DMS79 (cell line): Measurements from ENCODE around the gene SEC31A.

Source experiments
- DNase-seq: peaks from one replicate; lab custom pipeline; 2025; lab: John Stamatoyannopoulos, UW

SEC31A gene

DNA sequence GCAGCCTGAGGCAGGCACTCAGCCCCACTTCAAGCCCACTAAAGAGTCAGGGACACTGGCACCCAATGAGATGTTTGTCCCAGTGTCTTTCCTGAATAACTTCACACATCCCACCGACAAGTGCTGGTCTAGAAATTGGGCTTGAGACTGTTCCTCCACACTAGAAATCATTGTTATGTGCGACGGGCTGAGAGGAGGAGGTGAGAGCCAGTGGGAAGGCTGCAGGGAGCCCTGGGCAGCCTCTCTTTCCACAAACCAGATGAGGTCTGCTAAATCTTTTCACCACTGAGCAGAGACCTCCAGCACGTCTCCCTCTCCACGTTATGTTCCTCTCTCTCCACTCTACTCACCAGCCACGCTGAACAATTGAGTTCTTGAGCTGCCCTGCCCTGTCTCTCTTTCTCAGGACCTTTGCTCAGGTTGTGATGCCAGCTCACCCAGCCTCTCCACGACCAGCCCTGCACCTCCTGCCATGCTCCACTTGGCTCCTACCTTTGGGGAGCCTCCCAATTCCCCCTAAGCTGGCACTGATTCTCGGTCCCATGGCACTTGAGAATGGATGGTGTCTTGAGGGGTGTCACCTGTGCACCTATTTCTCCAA lies 100.8 kb downstream of the SEC31A start:
- DNase-seq, result no peak

DNA sequence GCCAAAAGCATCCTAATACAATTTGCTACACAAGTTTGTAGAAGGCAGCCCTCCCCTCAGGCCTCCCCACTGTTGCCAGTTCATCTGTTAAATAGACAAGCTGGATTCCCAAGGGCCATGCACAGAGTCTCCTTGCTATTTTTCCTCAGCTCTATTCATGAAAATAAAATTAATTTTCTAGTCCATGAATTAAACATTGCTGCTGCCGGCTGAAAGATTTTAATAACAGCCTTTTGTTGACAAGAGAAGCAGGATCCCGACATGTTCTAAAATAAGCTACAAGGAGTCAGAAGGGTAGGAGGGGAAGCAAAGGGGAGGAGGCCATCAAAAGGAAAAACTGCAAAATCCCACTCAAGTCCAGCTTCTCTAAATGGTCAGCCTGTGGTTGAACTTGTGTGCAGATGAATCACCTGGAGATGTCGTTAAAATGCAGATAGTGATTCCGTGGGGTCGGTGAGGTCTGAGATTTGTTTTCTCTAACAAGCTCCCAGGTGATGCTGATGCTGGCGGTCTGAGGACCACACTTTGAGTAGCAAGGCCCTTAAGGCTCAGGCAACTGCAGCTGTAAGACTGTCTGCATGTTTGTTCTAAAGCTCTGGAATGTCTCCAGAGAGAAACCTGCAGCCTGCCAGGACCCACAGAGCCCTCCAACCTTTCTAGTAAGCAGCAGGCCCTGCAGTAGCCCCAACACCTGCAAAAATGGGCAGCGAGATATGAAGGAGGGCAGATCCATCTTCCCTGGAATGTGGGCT lies 101.8 kb downstream of the SEC31A start:
- DNase-seq, result no peak

DNA sequence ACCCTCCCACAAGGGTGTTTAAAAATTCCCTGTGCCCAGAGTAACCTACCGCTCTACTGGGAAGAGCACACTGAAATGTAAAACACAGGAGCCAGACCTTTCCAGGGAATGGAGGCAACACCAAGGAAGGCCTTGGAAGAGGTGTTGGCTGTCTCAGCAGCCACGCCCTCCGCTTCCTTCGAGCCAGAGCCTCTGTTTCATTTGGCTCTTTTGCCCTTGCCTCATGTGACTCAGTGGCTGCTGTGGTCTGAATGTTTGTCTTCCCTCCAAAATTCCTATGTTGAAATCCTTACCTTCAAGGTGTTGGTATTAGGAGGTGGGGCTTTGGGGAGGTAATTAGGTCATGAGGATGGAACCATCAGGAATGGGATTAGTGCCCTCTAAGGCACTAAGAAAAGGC lies 103.6 kb downstream of the SEC31A start:
- no peak for DNase-seq

DNA sequence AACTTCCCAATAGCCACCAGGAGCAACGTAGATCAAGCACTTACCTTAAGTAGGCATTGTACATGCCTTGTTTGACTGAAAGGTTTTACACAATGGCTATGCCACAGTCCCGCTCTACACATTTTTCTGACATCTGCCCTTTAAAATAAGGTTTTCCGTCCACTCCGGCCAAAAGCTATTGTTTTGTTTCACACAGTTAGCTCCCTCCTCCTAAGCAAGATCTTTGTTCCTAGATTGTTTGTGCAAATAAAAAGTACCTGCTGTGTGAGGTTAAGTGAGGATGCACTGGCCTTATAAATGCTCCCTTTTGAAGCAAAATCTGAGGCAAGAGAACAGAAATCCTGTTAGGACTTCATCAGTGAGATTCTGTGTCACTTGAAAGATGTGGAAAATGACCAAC lies 104.1 kb downstream of the SEC31A start:
- DNase-seq, result no peak

DNA sequence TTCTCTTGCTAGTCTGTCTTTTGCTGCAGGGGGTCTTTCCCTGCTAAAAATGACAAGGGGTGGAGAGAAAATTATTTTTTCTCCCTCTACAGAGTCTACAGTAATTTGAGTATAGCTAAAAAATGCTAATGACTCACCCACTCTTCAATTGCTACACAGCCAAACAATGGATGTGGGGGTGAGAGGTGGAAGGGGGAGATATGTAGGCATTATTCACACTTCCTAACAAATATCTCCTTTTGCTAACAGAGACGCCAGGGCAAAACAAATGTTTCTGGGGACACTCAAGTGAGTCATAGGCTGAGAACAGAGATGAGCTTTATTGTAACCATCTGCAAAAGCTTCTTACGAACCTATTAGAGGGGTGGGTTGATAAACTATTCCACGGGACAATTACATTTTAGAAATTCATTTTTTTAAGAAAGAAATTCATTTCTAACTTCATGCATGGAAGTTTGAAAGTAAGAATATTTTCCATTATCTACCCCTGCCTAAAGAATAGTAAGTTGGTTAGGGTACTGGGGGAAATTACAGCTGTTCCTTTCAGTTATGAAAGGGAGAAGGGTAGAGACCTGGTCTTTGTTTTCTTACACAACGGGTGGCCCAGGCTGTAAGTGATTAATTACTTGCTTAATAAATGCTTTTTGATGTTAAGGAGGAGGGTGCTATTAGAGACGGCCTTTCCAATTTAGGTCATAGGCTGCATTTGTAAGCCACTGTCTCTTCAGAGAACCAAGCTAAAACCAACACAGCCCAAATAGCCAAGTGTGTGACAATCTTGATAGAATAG lies 105.1 kb downstream of the SEC31A start:
- DNase-seq, result no peak

DNA sequence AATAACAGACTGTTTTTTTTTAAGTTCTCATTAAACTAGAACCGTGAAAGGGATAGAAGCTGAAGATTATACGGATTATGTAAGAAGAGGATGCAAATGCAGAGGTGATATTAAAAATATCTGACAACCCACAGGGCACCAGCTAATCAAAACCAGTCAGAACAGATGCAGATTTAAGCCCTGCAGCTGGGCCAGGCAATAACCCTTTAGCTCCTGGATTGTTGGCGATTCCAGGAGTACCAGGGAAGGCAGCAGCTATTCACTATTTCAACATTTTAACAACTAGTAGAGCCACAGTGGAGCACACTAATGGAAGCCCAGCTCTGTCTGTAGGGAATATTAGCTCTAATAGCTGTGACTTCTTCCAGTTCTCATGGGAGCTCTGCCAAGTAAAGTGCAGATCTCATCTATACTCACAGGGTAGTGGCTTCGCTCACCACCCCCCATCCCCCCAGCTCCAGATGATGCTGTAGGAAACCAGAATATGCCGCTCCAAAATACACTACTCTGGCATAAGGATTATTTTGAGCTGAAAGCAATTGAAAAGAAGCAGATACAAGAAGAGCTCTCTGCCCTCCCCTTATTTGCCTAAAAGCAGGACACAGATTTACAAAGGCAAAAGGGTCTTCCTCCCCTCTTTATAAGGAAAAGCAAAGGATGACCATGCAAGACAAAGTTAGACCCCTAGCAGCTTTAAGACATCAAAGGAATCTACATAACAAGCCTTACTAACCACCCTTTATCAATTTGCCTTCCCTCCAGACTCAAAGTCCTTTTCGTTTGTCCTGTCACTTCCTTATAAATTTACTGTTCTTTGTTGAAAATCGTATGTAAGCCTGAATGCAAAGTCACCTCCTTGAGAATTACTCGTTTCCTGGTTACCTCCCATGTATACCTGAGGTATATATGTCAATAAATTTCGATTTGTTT lies 106.0 kb downstream of the SEC31A start:
- no peak for DNase-seq

DNA sequence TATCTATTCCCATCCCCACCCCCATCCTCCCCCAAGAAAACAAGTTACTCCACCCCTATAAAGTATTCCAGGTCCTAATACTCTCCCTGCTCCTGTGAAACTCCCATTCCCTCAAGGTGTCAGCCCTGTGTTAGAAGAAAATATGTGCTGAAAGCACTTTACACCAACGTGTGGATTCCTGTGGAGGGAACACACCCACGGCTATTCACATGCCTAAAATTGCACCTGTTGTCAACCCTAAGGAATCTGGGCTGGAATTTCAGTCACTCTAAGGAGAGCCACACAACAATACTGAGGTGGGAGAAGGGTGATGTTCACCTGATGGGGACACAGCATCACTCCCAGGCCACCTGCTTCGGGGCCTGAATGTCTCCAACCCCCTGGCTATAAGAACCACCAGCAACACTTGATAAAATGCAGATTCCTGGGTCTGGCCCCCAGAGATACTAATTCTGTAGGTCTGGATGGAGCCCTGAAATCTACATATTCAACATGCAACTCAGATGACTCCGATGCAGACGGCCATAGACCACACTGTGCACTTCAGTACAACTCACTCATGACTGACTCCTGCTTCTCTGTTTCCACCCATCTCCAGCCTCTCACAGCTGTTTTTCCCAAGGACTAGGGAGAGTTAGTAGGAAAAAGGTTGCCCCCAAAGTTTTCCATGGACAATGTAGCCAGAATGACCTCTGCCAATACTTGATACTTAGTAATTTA lies 108.2 kb downstream of the SEC31A start:
- no peak for DNase-seq

DNA sequence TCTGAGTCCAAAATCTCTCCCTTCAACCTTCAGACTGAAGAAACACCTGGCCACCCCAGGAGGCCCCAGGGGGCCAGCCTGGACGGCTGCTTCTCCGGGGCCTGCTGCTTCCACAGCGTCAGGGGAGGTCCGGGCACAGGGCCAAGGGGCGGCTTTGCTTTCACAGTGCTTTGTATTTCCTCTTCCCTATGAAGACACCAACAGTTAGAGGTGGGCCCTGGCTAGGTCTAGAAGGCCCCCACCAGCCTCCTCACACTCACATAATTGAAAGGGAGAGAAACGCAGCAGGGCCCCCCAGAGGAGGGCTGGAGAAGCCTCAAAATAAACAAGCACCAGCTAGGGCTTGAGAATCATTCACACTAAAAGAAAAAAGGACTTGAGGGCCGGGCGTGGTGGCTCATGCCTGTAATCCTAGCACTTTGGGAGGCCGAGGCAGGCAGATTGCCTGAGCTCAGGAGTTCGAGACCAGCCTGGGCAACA lies 110.2 kb downstream of the SEC31A start:
- DNase-seq, result peak; percentile 88

DNA sequence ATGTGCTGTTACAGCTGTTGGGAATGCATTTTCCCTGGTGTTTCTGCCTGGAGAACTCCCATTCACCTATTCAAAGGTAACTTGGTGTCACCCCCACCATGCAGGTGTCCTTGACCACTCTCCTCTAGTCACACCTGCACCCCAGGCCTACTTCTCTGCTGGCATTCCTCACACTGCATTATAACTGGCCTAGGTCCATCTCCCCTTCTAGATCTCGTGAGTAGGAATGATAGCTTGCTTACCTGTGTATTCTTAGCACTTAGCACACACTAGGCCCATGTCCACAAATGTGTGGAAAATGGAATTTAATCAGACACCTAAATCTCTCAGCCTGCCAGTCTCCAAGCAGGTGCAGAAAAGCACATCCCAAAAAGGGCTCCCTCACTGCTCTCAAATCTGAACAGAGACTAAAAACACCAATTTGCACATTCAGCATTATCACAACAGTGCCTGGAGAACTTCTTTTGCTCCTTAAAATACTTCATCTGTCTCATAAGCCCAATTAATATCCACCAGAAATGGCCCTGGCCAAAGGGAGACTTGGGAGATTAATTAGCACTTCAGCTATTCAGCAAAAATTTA lies 110.7 kb downstream of the SEC31A start:
- no peak for DNase-seq

DNA sequence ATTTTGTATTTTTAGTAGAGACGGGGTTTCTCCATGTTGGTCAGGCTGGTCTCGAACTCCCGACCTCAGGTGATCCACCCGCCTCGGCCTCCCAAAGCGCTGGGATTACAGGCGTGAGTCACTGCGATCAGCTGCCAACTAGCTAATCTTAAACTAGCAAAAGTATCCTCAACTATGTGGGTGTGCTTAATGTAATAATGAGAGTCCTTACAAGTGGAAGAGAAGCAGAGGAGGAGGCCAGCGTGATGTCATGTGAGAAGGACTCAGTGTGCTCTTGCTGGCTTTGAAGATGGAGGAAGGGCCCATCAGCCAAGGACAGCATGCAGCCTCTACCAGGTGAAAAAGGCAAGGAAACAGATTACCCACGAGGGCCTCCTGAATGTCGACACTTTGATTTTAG lies 111.9 kb downstream of the SEC31A start:
- DNase-seq, result no peak

DNA sequence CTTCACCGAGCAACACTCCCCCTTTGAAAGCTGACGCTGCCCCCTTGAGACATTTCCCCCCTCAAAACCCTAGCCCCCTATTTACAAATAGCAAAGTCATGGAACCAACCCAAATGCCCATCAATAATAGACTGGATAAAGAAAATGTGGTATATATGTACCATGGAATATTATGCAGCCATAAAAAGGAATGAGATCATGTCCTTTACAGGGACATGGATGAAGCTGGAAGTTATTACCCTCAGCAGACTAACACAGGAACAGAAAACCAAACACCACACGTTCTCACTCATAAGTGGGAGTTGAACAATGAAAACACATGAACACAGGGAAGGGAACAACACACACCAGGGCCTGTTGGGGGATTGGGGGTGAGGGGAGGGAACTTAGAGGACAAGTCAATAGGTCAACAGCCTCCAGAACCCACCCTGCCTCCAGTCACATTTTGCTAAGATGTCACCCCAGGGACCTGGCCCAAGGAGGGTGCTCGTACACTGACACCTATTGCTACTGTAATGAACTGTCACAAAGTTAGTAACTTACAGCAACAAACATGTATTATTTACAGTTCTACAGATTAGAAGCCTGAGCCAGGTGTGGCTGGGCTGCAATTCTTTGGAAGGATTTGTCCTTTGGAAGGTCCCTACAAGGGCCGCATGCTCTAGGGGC lies 113.0 kb downstream of the SEC31A start:
- DNase-seq, result no peak

DNA sequence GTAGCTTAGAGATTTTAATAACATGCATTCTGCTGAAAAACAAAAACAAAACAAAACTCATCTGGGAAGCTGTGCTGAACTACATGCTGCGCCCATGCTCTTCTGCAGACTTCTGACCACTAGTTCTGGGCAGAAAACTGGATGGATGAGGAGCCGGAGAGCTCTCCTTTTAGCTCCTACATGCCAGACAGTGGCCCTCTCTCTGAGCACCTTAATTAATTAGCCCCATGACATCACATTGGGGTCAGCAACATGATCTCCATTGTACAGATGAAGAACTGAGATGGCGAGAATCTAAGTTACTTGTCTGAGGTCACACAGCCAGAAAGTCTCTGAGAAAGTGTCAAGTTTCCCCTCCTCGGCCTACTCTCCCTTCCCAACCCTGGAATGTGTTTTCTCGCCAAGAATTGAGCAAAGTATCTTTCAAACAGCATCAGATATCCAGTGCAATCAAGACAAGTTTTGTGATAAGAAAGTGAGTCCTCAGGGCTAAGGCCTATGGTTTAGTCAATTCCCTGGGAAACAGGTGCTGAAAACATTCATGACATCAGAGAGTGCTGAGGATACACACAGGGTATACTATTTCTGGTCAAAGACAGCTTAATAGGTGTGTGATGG lies 113.9 kb downstream of the SEC31A start:
- no peak for DNase-seq

DNA sequence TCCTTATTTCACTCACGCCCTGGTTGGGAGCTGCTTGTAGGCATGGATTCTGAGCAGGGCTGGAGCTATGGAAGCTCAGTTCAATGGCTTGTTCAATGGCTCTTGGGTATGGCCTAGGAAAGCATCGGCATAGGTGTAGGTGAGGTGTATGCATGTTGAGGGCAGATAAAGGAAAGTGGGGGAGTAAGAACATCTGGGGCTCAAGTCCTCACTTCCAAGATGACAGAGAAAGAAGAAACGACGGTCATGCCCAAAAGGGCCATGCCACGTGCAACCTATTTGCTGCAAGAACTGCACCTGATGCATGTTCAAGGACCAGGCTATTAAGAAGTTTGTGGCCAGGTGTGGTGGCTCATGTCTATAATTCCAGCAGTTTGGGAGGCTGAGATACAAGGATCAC lies 115.7 kb downstream of the SEC31A start:
- DNase-seq, result no peak

DNA sequence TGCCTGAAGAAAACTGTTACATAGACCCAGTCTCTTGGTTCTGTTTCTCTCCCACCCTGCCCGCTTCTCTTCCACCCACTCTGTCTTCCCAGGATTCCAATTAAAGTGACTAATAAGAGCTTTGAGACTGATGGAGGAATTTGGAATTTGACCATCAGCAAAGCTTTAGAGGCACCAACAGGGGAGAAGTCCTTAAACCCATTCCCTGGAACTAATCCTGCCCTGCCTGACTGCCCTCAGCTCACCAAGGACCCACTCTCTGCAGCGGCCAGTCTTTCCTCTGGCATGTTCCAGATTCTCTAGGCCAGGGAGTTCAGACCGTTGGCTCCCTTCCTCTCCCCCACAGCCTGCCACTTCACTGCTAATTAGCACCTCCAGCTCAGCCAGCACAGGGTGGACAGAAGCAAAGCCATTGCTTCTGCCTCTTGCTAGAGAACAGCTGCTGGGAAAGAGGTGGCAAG lies 116.2 kb downstream of the SEC31A start:
- no peak for DNase-seq

DNA sequence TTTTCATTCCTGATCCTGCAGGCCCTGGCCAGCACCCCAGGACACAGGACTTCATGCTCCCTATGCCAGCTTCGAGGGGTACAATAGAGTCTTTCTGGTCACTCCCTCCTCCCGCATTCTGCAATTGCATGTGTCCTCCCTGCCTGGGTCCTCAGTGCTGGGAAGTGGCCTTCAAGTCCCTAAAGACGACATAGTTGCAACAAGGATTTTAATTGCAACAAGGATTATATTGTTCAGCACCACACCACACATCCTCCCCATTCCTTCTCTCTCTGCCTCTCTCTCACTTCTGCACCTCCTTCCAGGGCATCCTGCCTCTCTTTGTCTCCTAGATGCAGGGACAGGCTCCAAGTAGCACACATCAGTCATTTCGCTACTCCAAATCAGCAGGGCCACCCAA lies 117.9 kb downstream of the SEC31A start:
- DNase-seq, result no peak

DNA sequence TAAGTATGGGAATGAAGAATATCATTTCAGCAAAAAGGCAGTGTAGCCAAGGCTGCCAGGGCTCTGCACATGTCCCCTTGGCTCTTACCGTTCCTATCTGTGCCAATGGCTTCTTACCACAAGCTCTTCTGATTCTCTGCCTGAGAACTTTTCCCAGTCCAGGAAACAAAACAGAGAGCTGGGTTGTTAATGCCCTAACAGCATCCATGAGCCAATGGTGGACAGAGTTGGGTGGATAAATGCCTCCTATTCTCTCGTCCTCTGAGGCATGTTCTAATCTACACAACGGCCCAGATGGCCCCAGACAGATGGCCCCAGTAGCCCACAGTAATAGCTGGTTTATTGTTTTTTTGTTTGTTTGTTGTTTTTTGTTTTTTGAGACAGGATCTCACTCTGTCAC lies 120.3 kb downstream of the SEC31A start:
- no peak for DNase-seq
